ENCODE results near the gene LANCL3. TPM values are rescaled to one million over a fixed set of nuclear protein-coding genes. Genes with fewer than 3 reads are reported as not detected.
A peak's percentile ranks its signal among the peaks of the same experiment; 100 is the strongest.

Gene LANCL3
- total and polyA plus RNA-seq, 7 donors: 0.01 to 0.30 (median 0.06) TPM

GRCh38 chrX:37613933-37614332, 42.5 kb downstream of the LANCL3 start:
- H3K4me3 ChIP-seq: no peak overlapping the region
- intact Hi-C loops (cut with DNase I): no loop called here
- H3K4me1 ChIP-seq: no peaks in the 10 kb centered on the region
- no peak overlapping the region for H3K27ac ChIP-seq
- no peaks in the 10 kb centered on the region for H3K36me3 ChIP-seq (ENCODE audit: insufficient read depth in 1 of 2, low read depth in 1 of 2)
- no peak for TF ChIP-seq CTCF (IDR thresholded peaks at IDR 0.05)
- H3K27me3 ChIP-seq (ENCODE audit: insufficient read depth in 3 of 3, low read length in 2 of 3): peaks cover 0 to 5% (median 0%) of the 10 kb centered on the region in 3 donors
- WGBS, 3 donors: 62 to 78% (median 77%) methylated on average over 1 of the region's 1 CpG
- DNase-seq (no peak), ATAC-seq (no peak)
- H3K9me3 ChIP-seq: no peaks in the 10 kb centered on the region

GRCh38 chrX:37627602-37628001, 56.1 kb downstream of the LANCL3 start:
- no peak overlapping the region for H3K27ac ChIP-seq
- H3K27me3 ChIP-seq (ENCODE audit: insufficient read depth in 3 of 3, low read length in 2 of 3): no peaks in the 10 kb centered on the region
- H3K4me1 ChIP-seq: no peaks in the 10 kb centered on the region
- no peak for TF ChIP-seq CTCF (IDR thresholded peaks at IDR 0.05)
- no peak for DNase-seq
- H3K9me3 ChIP-seq: no peaks in the 10 kb centered on the region
- H3K4me3 ChIP-seq: no peak overlapping the region
- intact Hi-C loops (cut with DNase I): no loop called here
- no peaks in the 10 kb centered on the region for H3K36me3 ChIP-seq (ENCODE audit: insufficient read depth in 1 of 2, low read depth in 1 of 2)
- WGBS, 3 donors: 50 to 74% (median 67%) methylated on average over 1 of the region's 1 CpG
- ATAC-seq: peak in 1 of 4 donors; percentile 27

GRCh38 chrX:37638047-37638446, 66.6 kb downstream of the LANCL3 start:
- Histone ChIP-seq H3K4me1 (no peaks in the 10 kb centered on the region), H3K4me3 (no peak overlapping the region), H3K27ac (no peak overlapping the region), H3K27me3 (ENCODE audit: insufficient read depth in 3 of 3, low read length in 2 of 3) (peaks cover 0 to 6% (median 0%) of the 10 kb centered on the region in 3 donors), H3K36me3 (ENCODE audit: insufficient read depth in 1 of 2, low read depth in 1 of 2) (no peaks in the 10 kb centered on the region), H3K9me3 (no peaks in the 10 kb centered on the region)
- no peak for TF ChIP-seq CTCF (IDR thresholded peaks at IDR 0.05)
- intact Hi-C loops (cut with DNase I): no loop called here
- no peak for ATAC-seq
- DNase-seq: no peak

GRCh38 chrX:37640142-37640541, 68.7 kb downstream of the LANCL3 start:
- intact Hi-C loops (cut with DNase I): no loop called here
- ATAC-seq (no peak), DNase-seq (no peak)
- TF ChIP-seq CTCF (IDR thresholded peaks at IDR 0.05): no peak
- Histone ChIP-seq H3K36me3 (ENCODE audit: insufficient read depth in 1 of 2, low read depth in 1 of 2) (no peaks in the 10 kb centered on the region), H3K4me1 (no peaks in the 10 kb centered on the region), H3K27me3 (ENCODE audit: insufficient read depth in 3 of 3, low read length in 2 of 3) (peaks cover 0 to 6% (median 0%) of the 10 kb centered on the region in 3 donors), H3K4me3 (no peak overlapping the region), H3K27ac (no peak overlapping the region), H3K9me3 (no peaks in the 10 kb centered on the region)
- 65 to 80% (median 77%) methylated on average over 5 of the region's 5 CpGs for WGBS, 3 donors

- intact Hi-C loops (cut with DNase I): no loop called here
- DNase-seq (no peak), ATAC-seq (no peak)
- Histone ChIP-seq H3K27ac (no peak overlapping the region), H3K9me3 (no peaks in the 10 kb centered on the region), H3K4me1 (no peaks in the 10 kb centered on the region), H3K27me3 (ENCODE audit: insufficient read depth in 3 of 3, low read length in 2 of 3) (no peaks in the 10 kb centered on the region), H3K4me3 (no peak overlapping the region), H3K36me3 (ENCODE audit: insufficient read depth in 1 of 2, low read depth in 1 of 2) (no peaks in the 10 kb centered on the region)
- TF ChIP-seq CTCF (IDR thresholded peaks at IDR 0.05): no peak
- WGBS, 3 donors: 48 to 81% (median 77%) methylated on average over 3 of the region's 3 CpGs
Observed at GRCh38 chrX:37641859-37642258, 70.4 kb downstream of the LANCL3 start.
